Subcutaneous adipose tissue (tissue), 4 donors: ENCODE results near the gene ASPG. TPM values are rescaled to one million over a fixed set of nuclear protein-coding genes. Genes with fewer than 3 reads are reported as not detected.

Experiments used
- total RNA-seq, 4 donors: library from RNA; depleted of rRNA; stranded (reverse); fragments of >200 nt; gene quantifications; one replicate each; pipeline ENCODE4 v1.1.0, GENCODE V29; 2016
- TF ChIP-seq, protein P1 (sequence below): fragments of 450-650 bp; IDR thresholded peaks from one replicate; pipeline ENCODE4 v1.5.1; 2016; ENCODE audit warnings: low read depth, mild to moderate bottlenecking, control low read depth, antibody characterized with exemption, moderate library complexity

Gene ASPG
- total RNA-seq, 4 donors from 2014 or later, result 1.5 TPM; not detected in 3

DNA sequence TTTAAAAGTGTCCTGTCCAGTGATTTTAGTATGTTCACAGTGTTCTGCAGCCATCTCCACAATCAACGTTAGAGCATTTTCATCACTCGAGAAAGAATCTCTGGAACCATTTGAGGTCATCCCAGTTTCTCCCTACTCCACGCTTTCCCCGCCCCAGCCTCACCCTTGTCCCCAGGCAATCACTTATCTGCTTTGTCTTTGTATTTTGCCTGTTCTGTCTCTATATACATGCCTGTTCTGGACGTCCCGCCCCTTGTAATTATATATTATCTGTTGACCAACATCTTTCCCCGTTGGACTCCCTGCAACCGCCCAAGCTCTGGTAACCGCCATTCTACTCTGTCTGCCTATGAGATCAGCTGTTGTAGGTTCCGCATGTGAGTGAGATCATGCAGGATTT, 21.5 kb upstream of the ASPG start:
- TF ChIP-seq, protein P1, sequence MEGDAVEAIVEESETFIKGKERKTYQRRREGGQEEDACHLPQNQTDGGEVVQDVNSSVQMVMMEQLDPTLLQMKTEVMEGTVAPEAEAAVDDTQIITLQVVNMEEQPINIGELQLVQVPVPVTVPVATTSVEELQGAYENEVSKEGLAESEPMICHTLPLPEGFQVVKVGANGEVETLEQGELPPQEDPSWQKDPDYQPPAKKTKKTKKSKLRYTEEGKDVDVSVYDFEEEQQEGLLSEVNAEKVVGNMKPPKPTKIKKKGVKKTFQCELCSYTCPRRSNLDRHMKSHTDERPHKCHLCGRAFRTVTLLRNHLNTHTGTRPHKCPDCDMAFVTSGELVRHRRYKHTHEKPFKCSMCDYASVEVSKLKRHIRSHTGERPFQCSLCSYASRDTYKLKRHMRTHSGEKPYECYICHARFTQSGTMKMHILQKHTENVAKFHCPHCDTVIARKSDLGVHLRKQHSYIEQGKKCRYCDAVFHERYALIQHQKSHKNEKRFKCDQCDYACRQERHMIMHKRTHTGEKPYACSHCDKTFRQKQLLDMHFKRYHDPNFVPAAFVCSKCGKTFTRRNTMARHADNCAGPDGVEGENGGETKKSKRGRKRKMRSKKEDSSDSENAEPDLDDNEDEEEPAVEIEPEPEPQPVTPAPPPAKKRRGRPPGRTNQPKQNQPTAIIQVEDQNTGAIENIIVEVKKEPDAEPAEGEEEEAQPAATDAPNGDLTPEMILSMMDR, result no peak

DNA sequence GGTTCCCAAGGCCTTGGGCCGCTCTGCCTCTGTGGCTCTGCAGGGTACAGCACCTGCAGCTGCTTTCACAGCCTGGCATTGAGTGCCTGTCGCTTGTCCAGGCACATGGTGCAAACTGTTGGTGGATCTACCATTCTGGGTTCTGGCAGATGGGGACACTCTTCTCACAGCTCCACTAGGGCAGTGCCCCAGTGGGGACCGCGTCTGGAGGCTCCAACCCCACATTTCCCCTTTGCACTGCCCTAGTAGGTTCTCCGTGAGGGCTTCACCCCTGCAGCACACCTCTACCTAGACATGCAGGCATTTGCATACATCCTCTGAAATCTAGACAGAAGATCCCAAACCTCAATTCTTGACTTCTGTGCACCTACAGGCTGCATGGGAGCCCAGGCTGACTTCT, 19.2 kb upstream of the ASPG start:
- TF ChIP-seq, protein P1, result no peak

DNA sequence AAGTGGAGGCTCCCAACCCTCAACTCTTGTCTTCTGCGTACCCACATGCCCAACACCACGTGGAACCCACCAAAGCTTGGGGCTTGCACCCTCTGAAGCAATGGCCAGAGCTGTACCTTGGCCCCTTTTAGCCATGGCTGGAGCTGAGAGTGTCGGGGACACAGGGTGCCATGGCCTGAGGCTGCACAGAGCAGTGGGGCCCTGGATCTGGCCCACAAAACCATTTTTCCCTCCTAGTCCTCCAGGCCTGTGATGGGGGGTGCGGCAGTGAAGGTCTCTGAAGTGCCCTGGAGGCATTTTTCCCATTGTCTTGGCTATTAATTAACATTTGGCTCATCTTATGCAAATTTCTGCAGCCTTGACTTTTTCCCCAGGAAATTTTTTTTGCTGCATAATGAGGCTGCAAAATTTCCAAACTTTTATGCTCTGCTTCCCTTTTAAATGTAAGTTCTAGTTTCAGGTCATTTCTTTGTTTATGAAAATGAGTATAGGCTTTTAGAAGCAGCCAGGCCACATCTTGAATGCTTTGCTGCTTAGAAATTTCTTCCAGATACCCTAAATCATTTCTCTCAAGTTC, 18.7 kb upstream of the ASPG start:
- TF ChIP-seq, protein P1, result no peak

DNA sequence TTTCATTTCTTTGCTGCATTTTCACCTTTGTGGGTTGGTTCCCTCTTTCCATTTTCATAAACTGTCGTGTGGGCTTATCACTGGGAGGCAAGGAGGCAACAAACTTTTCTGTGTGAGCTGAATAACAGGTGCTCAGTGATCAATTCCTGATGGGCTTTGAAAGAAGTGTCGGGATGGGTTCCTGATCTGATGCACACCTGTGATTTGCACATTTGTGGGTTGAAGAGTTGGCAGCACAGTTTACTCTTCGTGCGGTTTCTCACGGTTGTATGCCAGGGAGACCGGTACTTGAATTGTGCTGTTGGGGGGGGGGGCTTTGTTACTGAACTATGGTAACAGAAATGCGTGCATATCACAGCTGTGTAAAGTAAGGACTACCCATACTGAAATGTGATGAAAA, 16.0 kb upstream of the ASPG start:
- TF ChIP-seq, protein P1, result no peak

DNA sequence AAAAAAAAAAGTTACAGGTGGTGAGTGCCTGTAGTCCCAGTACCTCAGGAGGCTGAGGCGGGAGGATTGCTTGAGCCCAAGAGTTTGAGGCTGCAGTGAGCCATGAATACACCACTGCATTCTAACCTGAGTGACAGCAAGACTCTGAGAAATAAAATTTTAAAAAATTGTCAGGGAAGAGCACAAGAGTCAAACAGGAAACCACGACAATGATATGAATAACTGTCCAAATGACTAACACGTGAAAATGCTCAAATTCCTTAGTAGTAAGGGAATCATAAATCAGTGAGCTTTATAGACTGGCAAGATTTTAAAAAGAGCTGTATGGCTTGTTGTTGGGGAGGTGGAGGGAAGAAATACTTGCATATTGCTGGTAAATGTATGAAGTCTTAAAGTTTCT, 12.9 kb upstream of the ASPG start:
- TF ChIP-seq, protein P1, result no peak

DNA sequence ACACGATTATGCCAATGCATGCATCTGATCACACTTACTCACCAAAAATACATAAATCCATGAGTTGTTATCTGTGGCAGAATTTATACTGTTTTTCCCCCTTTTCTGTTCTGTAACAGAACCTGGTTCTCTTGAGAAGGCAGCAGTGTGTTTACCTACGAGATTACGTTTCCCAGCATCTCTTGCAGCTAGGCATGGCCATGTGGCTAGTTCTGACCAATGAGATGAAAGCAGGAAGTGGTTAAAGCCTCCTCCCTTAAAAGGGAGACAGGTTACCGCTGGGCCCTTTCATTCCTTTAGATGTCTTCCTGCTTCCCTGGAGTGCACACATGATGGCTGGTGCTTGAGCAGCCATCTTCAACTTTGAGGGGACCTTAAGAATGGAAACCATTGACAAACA, 11.7 kb upstream of the ASPG start:
- TF ChIP-seq, protein P1, result no peak

DNA sequence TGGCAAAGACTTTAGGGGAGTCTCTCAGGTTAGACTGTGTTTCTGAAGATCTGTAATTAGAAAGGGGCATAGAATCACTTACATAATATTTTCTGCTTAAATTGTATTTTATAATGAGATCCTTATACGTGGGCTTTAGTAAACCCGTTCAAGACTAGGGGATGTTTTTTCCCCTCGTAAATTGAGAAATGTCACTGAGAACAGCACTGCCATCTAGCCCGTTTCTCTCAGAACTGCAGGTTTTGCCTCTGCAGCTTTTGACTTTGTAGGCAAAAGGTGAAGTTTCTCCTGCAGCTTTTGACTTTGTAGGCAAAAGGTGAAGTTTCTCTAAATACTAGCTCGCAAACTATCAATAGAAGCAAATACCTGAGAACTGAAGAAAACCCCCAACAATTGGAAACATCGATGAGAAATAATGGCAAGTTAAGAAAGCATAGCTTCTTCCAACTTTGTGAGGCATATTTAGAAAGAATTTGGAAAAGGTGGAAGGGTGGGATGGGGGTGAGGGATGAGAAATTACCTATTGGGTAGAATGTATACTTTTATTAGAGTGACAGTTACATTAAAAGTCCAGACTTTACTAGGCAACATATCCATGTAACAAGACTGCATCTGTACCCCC, 9.9 kb upstream of the ASPG start:
- TF ChIP-seq, protein P1, result no peak
